Subcutaneous adipose tissue (tissue), 4 donors: Measurements from ENCODE around the gene RNGTT. TPM values are rescaled to one million over a fixed set of nuclear protein-coding genes. Genes with fewer than 3 reads are reported as not detected.

ENCODE experiments used
- total RNA-seq, 4 donors: library from RNA; depleted of rRNA; stranded (reverse); fragments of >200 nt; gene quantifications; one replicate each; pipeline ENCODE4 v1.1.0, GENCODE V29; 2016
- TF ChIP-seq, protein P1 (sequence below): fragments of 450-650 bp; IDR thresholded peaks from one replicate; pipeline ENCODE4 v1.5.1; 2016; ENCODE audit warnings: low read depth, mild to moderate bottlenecking, control low read depth, antibody characterized with exemption, moderate library complexity

Gene RNGTT
- total RNA-seq, 4 donors from 2014 or later, result 10.2 to 22.3 (median 13.4) TPM

DNA sequence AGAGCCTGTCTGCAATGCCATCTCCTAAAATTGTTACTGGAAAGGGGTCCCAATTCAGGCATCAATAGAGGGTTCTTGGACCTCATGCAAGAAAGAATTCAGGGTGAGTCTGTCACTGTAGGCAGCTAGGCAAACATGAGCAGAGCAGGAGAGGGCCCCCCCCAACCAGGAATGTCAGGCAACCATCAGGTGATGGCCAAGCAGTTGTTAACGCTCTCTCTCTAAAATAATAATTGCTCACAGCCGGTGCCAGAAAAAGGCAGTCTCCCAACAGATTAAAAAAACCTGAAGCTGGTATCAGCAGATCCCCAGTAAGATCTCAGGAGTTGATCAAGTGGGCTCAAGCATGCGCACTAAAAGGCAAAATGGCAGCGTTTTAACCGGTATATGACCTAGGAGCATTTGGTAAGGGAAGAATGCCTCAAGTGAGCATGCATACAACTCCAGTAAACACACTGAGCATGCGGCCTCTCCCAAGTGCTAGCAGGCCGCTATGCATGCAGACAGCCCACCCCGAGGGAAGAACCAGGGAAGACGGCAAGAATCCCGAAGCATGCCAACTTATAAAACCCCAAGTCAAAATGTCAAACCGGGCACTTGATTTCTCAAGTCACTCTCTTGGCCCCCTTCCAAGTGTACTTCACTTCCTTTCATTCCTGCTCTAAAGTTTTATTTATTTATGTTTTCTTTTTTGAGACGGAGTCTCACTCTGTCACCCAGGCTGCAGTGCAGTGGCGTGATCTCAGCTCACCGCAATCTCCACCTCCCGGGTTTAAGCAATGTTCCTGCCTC is 44.0 kb upstream of the RNGTT start:
- TF ChIP-seq, protein P1, sequence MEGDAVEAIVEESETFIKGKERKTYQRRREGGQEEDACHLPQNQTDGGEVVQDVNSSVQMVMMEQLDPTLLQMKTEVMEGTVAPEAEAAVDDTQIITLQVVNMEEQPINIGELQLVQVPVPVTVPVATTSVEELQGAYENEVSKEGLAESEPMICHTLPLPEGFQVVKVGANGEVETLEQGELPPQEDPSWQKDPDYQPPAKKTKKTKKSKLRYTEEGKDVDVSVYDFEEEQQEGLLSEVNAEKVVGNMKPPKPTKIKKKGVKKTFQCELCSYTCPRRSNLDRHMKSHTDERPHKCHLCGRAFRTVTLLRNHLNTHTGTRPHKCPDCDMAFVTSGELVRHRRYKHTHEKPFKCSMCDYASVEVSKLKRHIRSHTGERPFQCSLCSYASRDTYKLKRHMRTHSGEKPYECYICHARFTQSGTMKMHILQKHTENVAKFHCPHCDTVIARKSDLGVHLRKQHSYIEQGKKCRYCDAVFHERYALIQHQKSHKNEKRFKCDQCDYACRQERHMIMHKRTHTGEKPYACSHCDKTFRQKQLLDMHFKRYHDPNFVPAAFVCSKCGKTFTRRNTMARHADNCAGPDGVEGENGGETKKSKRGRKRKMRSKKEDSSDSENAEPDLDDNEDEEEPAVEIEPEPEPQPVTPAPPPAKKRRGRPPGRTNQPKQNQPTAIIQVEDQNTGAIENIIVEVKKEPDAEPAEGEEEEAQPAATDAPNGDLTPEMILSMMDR, result no peak

DNA sequence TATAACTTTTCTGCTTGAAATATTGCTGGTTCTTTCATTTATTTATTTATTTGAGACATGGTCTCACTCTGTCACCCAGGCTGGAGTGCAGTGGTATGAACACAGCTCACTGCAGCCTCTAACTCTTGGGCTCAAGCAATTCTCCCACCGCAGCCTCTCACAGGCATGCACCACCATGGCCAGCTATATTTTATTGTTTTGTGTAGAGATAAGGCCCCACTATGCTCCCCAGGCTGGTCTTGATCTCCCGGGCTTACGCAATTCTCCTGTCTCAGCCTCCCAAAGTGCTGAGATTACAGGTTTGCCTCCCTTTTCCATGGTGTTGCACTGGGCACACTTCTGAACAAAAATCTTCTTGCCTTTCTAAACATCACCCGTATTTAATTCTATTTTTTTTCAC is 39.1 kb upstream of the RNGTT start:
- TF ChIP-seq, protein P1, result no peak

DNA sequence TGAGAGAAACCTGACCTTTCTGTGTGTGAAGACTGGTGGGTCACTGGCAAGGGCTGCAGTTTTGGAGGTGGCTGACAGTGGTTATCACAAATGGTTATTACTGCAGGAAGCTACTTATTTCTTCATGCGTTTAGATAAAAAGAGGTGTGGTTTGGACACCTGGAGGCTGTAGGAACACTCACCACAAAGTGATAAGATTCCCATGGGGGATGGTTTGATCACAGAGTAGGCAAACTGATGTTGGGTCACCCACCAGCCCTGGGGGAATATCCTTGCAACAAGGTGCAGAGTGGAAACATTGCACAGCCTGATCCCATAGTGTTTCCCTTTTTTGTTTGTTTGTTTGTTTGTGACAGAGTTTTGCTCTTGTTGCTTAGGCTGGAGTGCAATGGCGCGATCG is 33.9 kb upstream of the RNGTT start:
- TF ChIP-seq, protein P1, result no peak

DNA sequence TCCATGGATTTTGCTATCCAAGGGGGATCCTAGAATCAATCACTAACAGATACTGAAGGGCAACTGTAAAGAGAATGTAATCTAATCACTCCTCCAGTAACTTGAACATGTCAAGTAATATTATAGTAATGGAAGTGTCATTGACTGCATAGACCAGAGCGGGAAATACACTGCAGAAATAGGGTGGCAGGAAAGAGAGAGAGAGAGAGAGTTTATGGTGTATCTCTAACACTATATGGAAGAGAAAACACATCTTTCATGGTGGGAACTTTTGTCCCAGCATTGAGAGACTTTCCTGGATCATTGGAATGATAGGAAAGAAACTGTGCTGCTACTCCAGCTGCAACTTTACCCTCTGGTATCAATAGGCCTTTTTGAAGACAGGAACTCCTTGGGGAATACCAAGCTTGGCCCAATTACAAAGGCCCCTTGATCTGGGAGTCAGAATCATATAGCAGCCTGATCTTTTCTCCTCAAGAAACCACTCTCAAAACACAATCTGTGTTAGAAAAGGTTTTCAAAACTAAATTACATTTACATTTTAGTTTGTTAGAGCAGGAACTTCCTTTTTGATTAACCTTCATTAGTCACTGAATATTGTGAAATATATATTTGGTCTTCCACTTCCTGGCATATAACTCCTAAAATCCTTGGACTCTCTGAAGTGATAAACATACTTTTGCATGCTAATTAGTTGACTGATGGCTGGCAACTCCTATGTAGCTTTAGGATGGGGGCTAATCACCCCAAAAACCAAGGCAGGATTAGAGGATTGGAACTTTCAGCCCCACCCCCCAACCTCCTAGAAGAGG is 29.5 kb upstream of the RNGTT start:
- TF ChIP-seq, protein P1, result no peak

DNA sequence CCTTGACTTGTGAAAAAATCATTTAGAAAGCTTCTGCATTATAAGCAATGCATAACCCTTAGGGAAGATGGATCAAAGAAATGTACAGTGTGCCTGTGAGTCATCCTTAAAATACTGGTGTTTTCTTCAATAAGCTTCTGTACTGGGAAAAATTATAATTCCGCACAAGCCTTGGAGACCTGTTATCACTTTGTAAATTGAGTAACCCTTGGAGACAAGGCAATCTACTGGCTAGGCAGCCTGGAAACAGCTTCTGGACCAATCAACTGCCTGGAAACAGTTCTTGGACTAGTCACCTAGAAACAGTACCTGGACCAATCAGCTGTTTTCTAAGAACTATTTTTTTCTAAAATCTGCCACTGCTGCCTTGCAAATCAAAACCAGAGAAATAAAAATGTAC is 25.8 kb upstream of the RNGTT start:
- TF ChIP-seq, protein P1, result no peak

DNA sequence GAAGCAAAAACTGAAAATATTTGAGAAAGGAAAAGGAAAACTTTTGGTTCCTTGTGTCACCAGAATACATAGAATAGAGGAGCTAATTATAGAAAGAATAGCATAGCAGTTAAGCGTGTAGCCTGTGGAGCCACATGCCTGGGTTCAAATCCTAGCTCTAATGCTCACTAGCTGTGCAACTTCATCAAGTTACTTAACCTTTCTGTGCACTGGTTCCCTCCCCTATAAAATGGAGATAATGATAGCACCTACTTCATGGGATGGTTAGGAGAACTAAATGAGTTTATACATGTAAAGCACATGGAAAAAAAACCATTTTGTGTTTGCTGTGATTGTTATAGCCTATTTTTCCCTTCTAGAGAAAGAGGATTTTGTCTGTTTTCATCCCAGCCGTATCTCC is 24.5 kb upstream of the RNGTT start:
- TF ChIP-seq, protein P1, result no peak

DNA sequence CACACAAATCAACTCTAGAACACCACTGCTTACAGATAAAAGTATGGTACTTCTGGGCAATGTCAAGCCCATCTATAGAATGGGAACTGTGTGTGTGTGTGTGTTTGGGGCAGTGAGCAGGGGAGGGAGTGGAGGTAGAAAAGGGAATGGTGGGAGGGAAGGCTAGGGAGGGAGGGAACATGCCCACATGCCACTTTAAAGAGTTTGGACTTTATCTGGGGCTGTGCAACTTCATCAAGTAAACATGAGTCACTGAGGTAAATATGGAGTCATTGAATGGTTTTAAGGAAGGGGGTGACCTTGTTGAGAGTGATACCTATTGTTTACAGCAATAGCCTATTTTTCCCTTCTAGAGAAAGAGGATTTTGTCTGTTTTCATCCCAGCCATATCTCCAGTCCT is 22.5 kb upstream of the RNGTT start:
- TF ChIP-seq, protein P1, result no peak
